Naive thymus-derived CD4-positive, alpha-beta T cell (primary cell): ENCODE data around the gene DLG2. TPM values are rescaled to one million over a fixed set of nuclear protein-coding genes. Genes with fewer than 3 reads are reported as not detected.

Source experiments
- ATAC-seq: fragments of 150-1000 bp; cut with Tn5 transposase; 2 replicates; pipeline ENCODE4 v1.10.0; 2021; ENCODE audit warnings: mild to moderate bottlenecking, moderate library complexity
- CTCF ChIA-PET: fragments of 350-600 bp; sonication (Branson Sonifier 250); formaldehyde crosslinking; loops from one replicate; lab custom pipeline; 2021; ENCODE audit warnings: antibody characterized with exemption; lab: Charles Lee
- POLR2A ChIA-PET: fragments of 350-600 bp; sonication (Branson Sonifier 250); formaldehyde crosslinking; loops from one replicate; lab custom pipeline; 2021; ENCODE audit warnings: antibody characterized with exemption, inconsistent platforms; lab: Charles Lee
- DNase-seq, 9 donors: peaks; one replicate each; pipeline versions ENCODE4 v3.0.0 to v3.0.0-alpha.2; 2020 to 2022; ENCODE audit warnings: mixed read lengths in 1 of 9
- H3K27ac ChIP-seq: one replicate; pipeline ENCODE4 v1.7.0; 2013; ENCODE audit warnings: mild to moderate bottlenecking, low read depth, low read length, moderate library complexity
- H3K27me3 ChIP-seq, 2 donors: one replicate each; pipeline ENCODE4 v1.7.0; 2013; ENCODE audit warnings: low read length in 2 of 2, mild to moderate bottlenecking in 2 of 2, moderate library complexity in 2 of 2; ENCODE audit not compliant: control insufficient read depth in 2 of 2, insufficient read depth in 2 of 2
- H3K36me3 ChIP-seq, 3 experiments: 1 replicate in 2 of 3; 2 replicates in 1 of 3; pipeline ENCODE4 v1.7.0; 2013; ENCODE audit warnings: low read length in 3 of 3, mild to moderate bottlenecking in 3 of 3, moderate library complexity in 1 of 3; ENCODE audit not compliant: insufficient read depth in 3 of 3, control insufficient read depth in 2 of 3
- H3K4me1 ChIP-seq, 2 donors: one replicate each; pipeline ENCODE4 v1.7.0; 2013; ENCODE audit warnings: low read length in 2 of 2, mild to moderate bottlenecking in 2 of 2, moderate library complexity in 1 of 2; ENCODE audit not compliant: control insufficient read depth in 2 of 2, insufficient read depth in 2 of 2
- H3K4me3 ChIP-seq: 2 replicates; pipeline ENCODE4 v1.7.0; 2013; ENCODE audit warnings: mild to moderate bottlenecking, low read length
- H3K9me3 ChIP-seq, 3 experiments: 1 replicate in 2 of 3; 2 replicates in 1 of 3; pipeline ENCODE4 v1.7.0; 2013; ENCODE audit warnings: low read length in 3 of 3; ENCODE audit not compliant: control insufficient read depth in 2 of 3
- H3K27ac Mint-ChIP-seq, 9 donors: one replicate each; pipeline ENCODE4 v1.8.0; 2020 to 2022; ENCODE audit warnings: mixed read lengths in 9 of 9, mild to moderate bottlenecking in 8 of 9, moderate library complexity in 5 of 9, inconsistent platforms in 2 of 9
- H3K27me3 Mint-ChIP-seq, 5 donors: one replicate each; pipeline ENCODE4 v1.8.0; 2021 to 2022; ENCODE audit warnings: mixed read lengths in 5 of 5, mild to moderate bottlenecking in 1 of 5
- H3K36me3 Mint-ChIP-seq, 5 donors: one replicate each; pipeline ENCODE4 v1.8.0; 2020 to 2022; ENCODE audit warnings: mixed read lengths in 5 of 5, mild to moderate bottlenecking in 3 of 5, inconsistent platforms in 1 of 5
- H3K4me1 Mint-ChIP-seq, 7 donors: one replicate each; pipeline ENCODE4 v1.8.0; 2020 to 2022; ENCODE audit warnings: mixed read lengths in 7 of 7, mild to moderate bottlenecking in 3 of 7, inconsistent platforms in 1 of 7
- H3K4me3 Mint-ChIP-seq, 10 donors: one replicate each; pipeline ENCODE4 v1.8.0; 2020 to 2022; ENCODE audit warnings: mild to moderate bottlenecking in 10 of 10, mixed read lengths in 10 of 10, moderate library complexity in 6 of 10, inconsistent platforms in 2 of 10
- H3K9me3 Mint-ChIP-seq, 11 donors: one replicate each; pipeline ENCODE4 v1.8.0; 2020 to 2022; ENCODE audit warnings: mixed read lengths in 11 of 11, mild to moderate bottlenecking in 4 of 11, inconsistent platforms in 1 of 11, moderate library complexity in 1 of 11
- intact Hi-C, 2 donors: fragments of 100-400 bp; cut with micrococcal nuclease; formaldehyde crosslinking; loops; one replicate each; pipeline ENCODE4 v1.15.1; 2023
- polyA plus RNA-seq, 2 donors: library from polyadenylated mRNA; unstranded; fragments of 300-500 nt; fragmentation: Illumina TruSeq; gene quantifications; one replicate each; pipeline ENCODE4 v1.2.3, GENCODE V29; 2021
- total RNA-seq, 6 experiments: library from RNA in 5 of 6; stranded (reverse) in 5 of 6; gene quantifications; 1 replicate in 5 of 6; 2 replicates in 1 of 6; pipeline ENCODE4 v1.2.3 and lab custom pipeline; 2021 to 2026

DLG2 gene
- total and polyA plus RNA-seq, 7 experiments from 2014 or later, result 0.64 to 6.1 (median 3.7) TPM

DNA sequence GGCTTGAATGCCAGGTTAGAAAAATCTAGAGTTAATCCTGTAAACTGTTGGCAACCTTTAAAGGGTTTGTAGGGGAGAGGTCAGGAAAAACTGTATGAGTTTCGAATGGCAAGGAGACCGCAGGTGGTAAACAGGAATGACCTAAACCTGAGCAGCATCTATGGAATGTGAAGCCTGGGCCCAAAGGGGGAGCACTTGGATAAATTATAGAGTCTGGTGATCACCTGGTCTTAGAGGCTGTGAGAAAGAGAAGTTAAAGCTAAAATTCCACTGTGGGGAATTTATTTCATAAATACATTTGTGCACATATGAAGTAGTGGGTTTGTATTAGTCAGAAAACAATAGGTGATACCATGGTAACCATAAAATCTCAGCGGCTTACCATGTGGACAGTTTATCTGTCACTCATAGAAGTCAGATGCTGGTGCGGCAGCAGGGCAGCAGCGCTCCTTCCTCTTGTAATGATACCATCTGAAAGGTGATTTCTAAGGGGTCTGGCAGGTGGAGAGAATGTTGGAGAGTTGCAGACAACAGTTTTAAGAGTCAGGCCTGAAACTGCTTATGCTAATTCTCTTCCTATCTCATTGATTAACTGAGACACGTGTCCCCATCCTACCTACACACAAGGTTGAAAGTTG, 1236.6 kb downstream of the DLG2 start:
- no peak overlapping the region for H3K4me3 ChIP-seq
- CTCF ChIA-PET, result no interaction called here
- Mint-ChIP-seq H3K4me1 (no peaks in the 10 kb centered on the region), H3K4me3 (no peak overlapping the region), H3K9me3 (peaks cover 0 to 7% (median 0%) of the 10 kb centered on the region in 11 donors), H3K27me3 (peaks cover 0 to 4% (median 0%) of the 10 kb centered on the region in 5 donors), H3K27ac (no peak overlapping the region), H3K36me3 (no peaks in the 10 kb centered on the region)
- H3K27me3 ChIP-seq, result no peaks in the 10 kb centered on the region
- no peak for DNase-seq
- intact Hi-C loops, result no loop called here
- no peaks in the 10 kb centered on the region for H3K36me3 ChIP-seq
- no peak for ATAC-seq
- POLR2A ChIA-PET, result no interaction called here
- no peaks in the 10 kb centered on the region for H3K9me3 ChIP-seq
- H3K4me1 ChIP-seq, result no peaks in the 10 kb centered on the region
- no peak overlapping the region for H3K27ac ChIP-seq

GRCh38 chr11:84389696-84390095, 1237.4 kb downstream of the DLG2 start:
- ATAC-seq, result no peak
- H3K27ac Mint-ChIP-seq, result no peak overlapping the region
- intact Hi-C loops, result loop anchor here in 1 of 2 donors (10.0 kb wide), 1 partner anchor 1905 kb away; no protein-coding TSS in a partner anchor
- DNase-seq, result no peak
- Histone ChIP-seq H3K9me3 (no peaks in the 10 kb centered on the region), H3K27ac (no peak overlapping the region), H3K36me3 (no peaks in the 10 kb centered on the region), H3K27me3 (no peaks in the 10 kb centered on the region), H3K4me1 (no peaks in the 10 kb centered on the region), H3K4me3 (no peak overlapping the region)
- POLR2A ChIA-PET, result no interaction called here
- no peak overlapping the region for H3K4me3 Mint-ChIP-seq
- H3K4me1 Mint-ChIP-seq, result no peaks in the 10 kb centered on the region
- no peaks in the 10 kb centered on the region for H3K36me3 Mint-ChIP-seq
- peaks cover 0 to 7% (median 0%) of the 10 kb centered on the region in 11 donors for H3K9me3 Mint-ChIP-seq
- peaks cover 0 to 4% (median 0%) of the 10 kb centered on the region in 5 donors for H3K27me3 Mint-ChIP-seq
- CTCF ChIA-PET, result no interaction called here

DNA sequence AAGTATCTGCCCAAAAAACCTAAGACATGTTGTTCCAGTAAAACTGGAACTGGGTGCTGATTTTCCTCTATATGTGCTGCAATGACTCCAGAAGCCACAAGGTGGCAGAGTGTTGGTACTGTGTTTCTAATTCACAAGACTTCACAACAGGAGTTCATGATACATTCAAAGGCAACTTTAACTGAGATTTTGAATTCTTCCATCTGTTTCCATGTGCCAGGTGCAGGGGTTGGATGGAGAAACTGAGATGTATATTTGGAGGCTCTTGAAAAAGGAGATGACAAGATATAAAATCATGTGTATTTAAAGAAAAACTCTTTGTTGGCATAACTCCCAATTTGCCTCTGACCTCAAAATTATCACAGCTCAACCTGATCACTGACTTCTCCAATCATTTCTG, 1242.4 kb downstream of the DLG2 start:
- Mint-ChIP-seq H3K36me3 (no peaks in the 10 kb centered on the region), H3K9me3 (no peaks in the 10 kb centered on the region), H3K27ac (no peak overlapping the region), H3K27me3 (peaks cover 0 to 4% (median 0%) of the 10 kb centered on the region in 5 donors), H3K4me1 (no peaks in the 10 kb centered on the region), H3K4me3 (no peak overlapping the region)
- ATAC-seq, result no peak
- H3K9me3 ChIP-seq, result no peaks in the 10 kb centered on the region
- no peak overlapping the region for H3K27ac ChIP-seq
- H3K36me3 ChIP-seq, result no peaks in the 10 kb centered on the region
- CTCF ChIA-PET, result no interaction called here
- POLR2A ChIA-PET, result no interaction called here
- no peaks in the 10 kb centered on the region for H3K27me3 ChIP-seq
- no peak overlapping the region for H3K4me3 ChIP-seq
- peak in 5 of 9 donors; percentile 1 to 11 (median 3) for DNase-seq
- intact Hi-C loops, result loop anchor here in 1 of 2 donors (10.0 kb wide), 1 partner anchor 1910 kb away; no protein-coding TSS in a partner anchor
- H3K4me1 ChIP-seq, result no peaks in the 10 kb centered on the region

DNA sequence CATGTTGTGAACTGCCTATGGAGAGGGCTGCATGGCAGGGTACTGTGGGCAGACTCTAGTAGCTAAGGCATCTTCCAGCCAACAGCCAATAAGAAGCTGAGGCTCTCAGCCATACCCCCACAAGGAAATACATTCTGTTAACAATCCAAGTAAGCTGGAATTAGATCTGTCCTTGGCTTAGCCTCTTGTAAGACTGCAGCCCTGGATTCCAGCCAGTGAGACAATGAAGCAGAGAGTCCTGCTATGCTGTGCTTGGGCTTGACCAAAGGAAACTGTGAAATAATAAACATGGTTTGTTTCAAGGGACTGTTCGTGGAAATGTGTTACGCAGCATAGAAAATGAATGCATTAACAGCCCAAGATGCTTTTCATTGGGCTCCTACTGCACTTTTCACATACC, 1243.6 kb downstream of the DLG2 start:
- Histone ChIP-seq H3K36me3 (no peaks in the 10 kb centered on the region), H3K27me3 (no peaks in the 10 kb centered on the region), H3K4me1 (no peaks in the 10 kb centered on the region), H3K27ac (no peak overlapping the region), H3K9me3 (no peaks in the 10 kb centered on the region), H3K4me3 (no peak overlapping the region)
- CTCF ChIA-PET, result no interaction called here
- H3K27ac Mint-ChIP-seq, result no peak overlapping the region
- peaks cover 0 to 6% (median 0%) of the 10 kb centered on the region in 11 donors for H3K9me3 Mint-ChIP-seq
- H3K4me3 Mint-ChIP-seq, result no peak overlapping the region
- intact Hi-C loops, result loop anchor here in 1 of 2 donors (10.0 kb wide), 1 partner anchor 1911 kb away; no protein-coding TSS in a partner anchor
- POLR2A ChIA-PET, result no interaction called here
- H3K4me1 Mint-ChIP-seq, result no peaks in the 10 kb centered on the region
- H3K36me3 Mint-ChIP-seq, result no peaks in the 10 kb centered on the region
- peaks cover 0 to 4% (median 0%) of the 10 kb centered on the region in 5 donors for H3K27me3 Mint-ChIP-seq
- no peak for DNase-seq
- no peak for ATAC-seq

DNA sequence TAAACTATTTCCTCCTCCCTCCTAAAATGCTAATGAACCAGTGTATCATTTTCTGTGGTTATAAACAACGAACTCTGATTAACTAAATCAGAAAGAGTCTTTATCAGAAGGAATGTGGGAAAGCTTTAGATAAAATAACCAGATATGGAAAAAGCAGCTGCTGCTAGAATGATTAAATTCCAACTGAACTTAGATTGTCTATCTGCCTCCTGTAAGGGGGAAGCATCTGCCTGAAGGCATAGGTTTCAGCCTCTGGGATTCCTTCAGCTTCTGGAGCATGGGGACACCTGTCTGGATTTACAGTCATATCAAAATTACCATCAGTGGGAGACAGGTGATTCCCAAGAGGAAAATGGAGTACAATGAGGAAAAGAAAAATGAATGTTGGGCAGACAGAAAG, 1245.5 kb downstream of the DLG2 start:
- Histone ChIP-seq H3K27ac (no peak overlapping the region), H3K27me3 (no peaks in the 10 kb centered on the region), H3K9me3 (no peaks in the 10 kb centered on the region), H3K36me3 (no peaks in the 10 kb centered on the region), H3K4me1 (no peaks in the 10 kb centered on the region), H3K4me3 (no peak overlapping the region)
- Mint-ChIP-seq H3K36me3 (no peaks in the 10 kb centered on the region), H3K27ac (no peak overlapping the region), H3K27me3 (no peaks in the 10 kb centered on the region), H3K4me1 (no peaks in the 10 kb centered on the region), H3K4me3 (no peak overlapping the region), H3K9me3 (peaks cover 0 to 6% (median 0%) of the 10 kb centered on the region in 11 donors)
- CTCF ChIA-PET, result no interaction called here
- ATAC-seq, result no peak
- POLR2A ChIA-PET, result no interaction called here
- DNase-seq, result no peak
- intact Hi-C loops, result loop anchor here in 1 of 2 donors (10.0 kb wide), 1 partner anchor 1913 kb away; no protein-coding TSS in a partner anchor

DNA sequence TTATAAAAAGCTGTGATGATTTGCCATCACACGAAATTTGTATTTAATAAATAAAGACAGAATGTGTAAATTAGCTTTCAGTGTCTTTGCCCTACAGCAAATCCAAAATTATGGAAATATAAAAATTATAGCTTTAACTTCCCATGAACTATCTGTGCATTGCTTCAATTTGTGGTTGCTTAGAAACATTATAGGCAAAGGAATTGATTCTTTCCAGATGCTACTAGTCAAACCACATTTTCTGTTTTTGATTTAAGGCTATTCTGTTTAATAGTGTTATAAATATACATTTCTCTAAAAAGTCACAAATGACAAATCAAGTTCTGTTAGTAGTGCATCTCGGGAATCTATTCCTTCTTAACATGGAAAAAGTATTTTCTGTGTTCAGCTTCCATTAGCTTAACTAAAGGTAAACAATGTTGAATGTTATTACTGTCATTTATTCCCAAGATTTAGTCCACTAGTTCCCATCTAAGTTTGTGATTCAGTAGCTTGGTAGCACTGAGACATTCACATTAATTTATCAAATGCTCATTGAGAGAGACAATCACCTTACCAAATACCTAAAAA, 1254.7 kb downstream of the DLG2 start:
- POLR2A ChIA-PET, result no interaction called here
- Histone ChIP-seq H3K36me3 (no peaks in the 10 kb centered on the region), H3K27me3 (no peaks in the 10 kb centered on the region)

DNA sequence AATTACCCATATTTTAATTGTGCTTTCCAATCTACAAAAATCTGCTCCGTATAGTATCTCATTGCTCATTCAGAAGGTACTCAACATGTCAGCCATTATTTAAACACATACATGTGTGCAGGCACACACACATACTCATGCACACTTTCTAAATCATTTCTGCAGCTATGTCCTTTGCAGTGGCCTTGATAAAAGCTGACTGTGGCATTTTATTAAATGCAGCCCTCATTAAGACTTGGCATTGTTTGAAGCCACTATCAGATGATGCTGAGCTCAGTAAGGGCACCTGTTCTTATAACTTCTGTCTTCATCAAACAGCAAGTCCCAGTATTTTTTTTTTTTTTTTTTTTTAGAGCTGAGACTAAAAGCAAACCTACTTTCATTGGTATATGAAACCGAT, 1269.1 kb downstream of the DLG2 start:
- Histone ChIP-seq H3K27me3 (no peaks in the 10 kb centered on the region), H3K4me3 (no peak overlapping the region), H3K27ac (no peak overlapping the region), H3K9me3 (no peaks in the 10 kb centered on the region), H3K4me1 (no peaks in the 10 kb centered on the region), H3K36me3 (no peaks in the 10 kb centered on the region)
- H3K4me3 Mint-ChIP-seq, result no peak overlapping the region
- H3K27ac Mint-ChIP-seq, result no peak overlapping the region
- CTCF ChIA-PET, result no interaction called here
- H3K27me3 Mint-ChIP-seq, result no peaks in the 10 kb centered on the region
- no peaks in the 10 kb centered on the region for H3K4me1 Mint-ChIP-seq
- POLR2A ChIA-PET, result no interaction called here
- H3K9me3 Mint-ChIP-seq, result peaks cover 0 to 48% (median 12%) of the 10 kb centered on the region in 11 donors
- DNase-seq, result no peak
- no peaks in the 10 kb centered on the region for H3K36me3 Mint-ChIP-seq
- ATAC-seq, result no peak
- intact Hi-C loops, result no loop called here

More for the DNA sequence above, 1254.7 kb downstream of the DLG2 start:
- H3K27me3 Mint-ChIP-seq, result no peaks in the 10 kb centered on the region
- no peaks in the 10 kb centered on the region for H3K4me1 Mint-ChIP-seq
- no peak overlapping the region for H3K4me3 ChIP-seq
- H3K9me3 ChIP-seq, result no peaks in the 10 kb centered on the region
- no peak overlapping the region for H3K27ac ChIP-seq
- DNase-seq (no peak), ATAC-seq (no peak)
- no peaks in the 10 kb centered on the region for H3K4me1 ChIP-seq
- no peak overlapping the region for H3K27ac Mint-ChIP-seq
- H3K4me3 Mint-ChIP-seq, result no peak overlapping the region
- peaks cover 0 to 16% (median 4%) of the 10 kb centered on the region in 11 donors for H3K9me3 Mint-ChIP-seq
- CTCF ChIA-PET, result no interaction called here
- intact Hi-C loops, result no loop called here
- H3K36me3 Mint-ChIP-seq, result no peaks in the 10 kb centered on the region
